HepG2 (cell line): ENCODE data around the gene ITGB1.

Experiments used
- BRF2 ChIP-seq: sonication (generic); formaldehyde crosslinking; IDR thresholded peaks from 2 replicates; pipeline ENCODE4 v1.8.1; 2022; ENCODE audit warnings: mild to moderate bottlenecking, missing genetic modification reagents
- CTCF ChIP-seq: sonication (generic); formaldehyde crosslinking; IDR thresholded peaks from 2 replicates; pipeline ENCODE4 v1.5.0; 2020; ENCODE audit warnings: mild to moderate bottlenecking, missing genetic modification reagents, moderate library complexity
- GABPA ChIP-seq, 2 experiments: IDR thresholded peaks; 2 replicates each; pipeline ENCODE4 v1.6.1; 2011 to 2016; ENCODE audit warnings: low read depth in 2 of 2, low read length in 1 of 2, missing biosample characterization in 1 of 2, missing genetic modification characterization in 1 of 2
- KDM1A ChIP-seq: IDR thresholded peaks from 2 replicates; pipeline ENCODE4 v1.6.1; 2016; ENCODE audit warnings: missing compliant biosample characterization
- KLF12 ChIP-seq: sonication (generic); formaldehyde crosslinking; IDR thresholded peaks from 2 replicates; pipeline ENCODE4 v1.4.0; 2020; ENCODE audit warnings: missing genetic modification reagents, borderline replicate concordance
- NCOR1 ChIP-seq: fragments of 200-600 bp; sonication (generic); IDR thresholded peaks from 2 replicates; pipeline ENCODE4 v1.7.0; 2017; ENCODE audit warnings: antibody characterized with exemption, low read length, borderline replicate concordance
- NFE2 ChIP-seq: sonication (generic); formaldehyde crosslinking; IDR thresholded peaks from 2 replicates; pipeline ENCODE4 v1.4.0; 2020; ENCODE audit warnings: missing genetic modification reagents
- RFXANK ChIP-seq: IDR thresholded peaks from 2 replicates; pipeline ENCODE4 v1.6.1; 2016
- ZFX ChIP-seq: sonication (generic); formaldehyde crosslinking; IDR thresholded peaks from 2 replicates; pipeline ENCODE4 v1.4.0; 2020; ENCODE audit warnings: mild to moderate bottlenecking, low read depth, missing genetic modification reagents, moderate library complexity
- ZNF761 ChIP-seq: sonication (generic); formaldehyde crosslinking; conservative IDR thresholded peaks from 2 replicates; pipeline ENCODE4 v1.4.0; 2020; ENCODE audit warnings: mild to moderate bottlenecking, missing genetic modification reagents
- ZNF790 ChIP-seq: sonication (generic); formaldehyde crosslinking; IDR thresholded peaks from 2 replicates; pipeline ENCODE4 v1.8.0; 2022; ENCODE audit warnings: missing genetic modification reagents, mild to moderate bottlenecking, borderline replicate concordance

GRCh38 chr10:32995751-32996150 is 37.7 kb upstream of the ITGB1 start:
- TF ChIP-seq ZFX (CRISPR knock-in tag), result no peak
- TF ChIP-seq RFXANK (CRISPR knock-in tag), result no peak
- TF ChIP-seq GABPA (IDR thresholded peaks at IDR 0.05; ENCODE audit: low read depth, low read length), result no peak
- no peak for TF ChIP-seq GABPA (CRISPR knock-in tag; IDR thresholded peaks at IDR 0.05; ENCODE audit: low read depth)
- TF ChIP-seq BRF2 (CRISPR knock-in tag), result no peak
- TF ChIP-seq ZNF761 (CRISPR knock-in tag), result no peak
- TF ChIP-seq NFE2, result no peak
- TF ChIP-seq CTCF (CRISPR knock-in tag), result no peak
- no peak for TF ChIP-seq KDM1A
- no peak for TF ChIP-seq ZNF790 (CRISPR knock-in tag)
- TF ChIP-seq NCOR1, result no peak
- no peak for TF ChIP-seq KLF12
